Measurements from ENCODE around the gene ZSCAN20. TPM values are rescaled to one million over a fixed set of nuclear protein-coding genes. Genes with fewer than 3 reads are reported as not detected.

The ZSCAN20 gene
- total RNA-seq, 1 experiment from 2014 or later, result 3.9 TPM

DNA sequence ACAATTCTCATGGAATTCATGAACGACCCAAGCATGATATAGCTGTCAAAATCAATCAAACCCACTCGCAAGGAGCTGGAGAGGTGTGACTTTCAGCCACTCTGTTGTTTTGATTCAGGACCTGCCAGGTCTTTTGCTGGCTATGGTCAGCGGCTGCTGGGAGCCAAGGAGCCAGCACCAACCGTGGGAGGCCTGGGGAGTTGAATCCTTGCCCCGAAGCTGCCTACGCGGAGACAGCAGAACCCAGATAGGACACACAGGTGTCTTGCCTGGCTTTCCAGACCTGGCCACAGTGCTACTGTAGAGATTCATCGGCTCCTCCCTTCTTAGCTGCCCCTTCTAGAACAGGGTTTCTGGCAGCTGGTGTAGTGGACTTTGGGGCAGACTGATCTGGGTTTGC, 42.7 kb downstream of the ZSCAN20 start:
- peaks cover 6 to 9% of the 10 kb centered on the region in 2 experiments; a peak in 4 of 5 replicates for H3K9me3 Mint-ChIP-seq
- TF ChIP-seq, protein P1, sequence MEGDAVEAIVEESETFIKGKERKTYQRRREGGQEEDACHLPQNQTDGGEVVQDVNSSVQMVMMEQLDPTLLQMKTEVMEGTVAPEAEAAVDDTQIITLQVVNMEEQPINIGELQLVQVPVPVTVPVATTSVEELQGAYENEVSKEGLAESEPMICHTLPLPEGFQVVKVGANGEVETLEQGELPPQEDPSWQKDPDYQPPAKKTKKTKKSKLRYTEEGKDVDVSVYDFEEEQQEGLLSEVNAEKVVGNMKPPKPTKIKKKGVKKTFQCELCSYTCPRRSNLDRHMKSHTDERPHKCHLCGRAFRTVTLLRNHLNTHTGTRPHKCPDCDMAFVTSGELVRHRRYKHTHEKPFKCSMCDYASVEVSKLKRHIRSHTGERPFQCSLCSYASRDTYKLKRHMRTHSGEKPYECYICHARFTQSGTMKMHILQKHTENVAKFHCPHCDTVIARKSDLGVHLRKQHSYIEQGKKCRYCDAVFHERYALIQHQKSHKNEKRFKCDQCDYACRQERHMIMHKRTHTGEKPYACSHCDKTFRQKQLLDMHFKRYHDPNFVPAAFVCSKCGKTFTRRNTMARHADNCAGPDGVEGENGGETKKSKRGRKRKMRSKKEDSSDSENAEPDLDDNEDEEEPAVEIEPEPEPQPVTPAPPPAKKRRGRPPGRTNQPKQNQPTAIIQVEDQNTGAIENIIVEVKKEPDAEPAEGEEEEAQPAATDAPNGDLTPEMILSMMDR (conservative IDR thresholded peaks at IDR 0.05), result no peak

More for the DNA sequence above, 42.7 kb downstream of the ZSCAN20 start:
- no peaks in the 10 kb centered on the region for H3K79me1 ChIP-seq (ENCODE audit: insufficient read depth, low read depth, low read length, poor library complexity, severe bottlenecking)
- peaks cover 2% of the 10 kb centered on the region; the same call in 1 of the 2 replicates for H3K4me1 ChIP-seq (ENCODE audit: insufficient read depth, low read length)
- H2BK120ac ChIP-seq (ENCODE audit: low read depth, low read length, poor library complexity, severe bottlenecking), result no peak overlapping the region
- H3K4me2 ChIP-seq (ENCODE audit: insufficient read depth, insufficient read length, low read length), result no peak overlapping the region
- no peak overlapping the region for H2AFZ ChIP-seq (ENCODE audit: low read length)
- Mint-ChIP-seq H3K4me1 (peaks cover 13 to 17% of the 10 kb centered on the region in 2 experiments), H3K36me3 (ENCODE audit: insufficient read depth in 1 of 3, low read depth in 3 of 3) (no peaks in the 10 kb centered on the region; a peak in 2 of 7 replicates), H3K27me3 (ENCODE audit: low read depth) (peaks cover 5% of the 10 kb centered on the region; the same call in 1 of the 2 replicates), H3K27ac (no peak overlapping the region; a peak in 1 of 7 replicates), H3K4me3 (no peak overlapping the region)
- no peak overlapping the region for H2BK5ac ChIP-seq (ENCODE audit: insufficient read length, low read length)
- no peak overlapping the region for H3K9ac ChIP-seq (ENCODE audit: extremely low read depth, insufficient read length, low read length)
- H3K23ac ChIP-seq (ENCODE audit: insufficient read length, low read depth, low read length), result no peak overlapping the region
- H3K18ac ChIP-seq (ENCODE audit: insufficient read length, low read depth, low read length), result no peak overlapping the region
- no peak overlapping the region for H3K14ac ChIP-seq (ENCODE audit: insufficient read depth, low read length)
- no peaks in the 10 kb centered on the region for H3K23me2 ChIP-seq (ENCODE audit: insufficient read length, low read depth, low read length, poor library complexity, severe bottlenecking)
- WGBS (ENCODE audit: extremely low coverage, insufficient read length, low lambda C conversion rate), result no CpG with 5 or more reads among the region's 8 CpGs
- no peaks in the 10 kb centered on the region for H3K79me2 ChIP-seq (ENCODE audit: insufficient read depth, low read length)
- no peak overlapping the region for H2AK5ac ChIP-seq (ENCODE audit: insufficient read length, low read length)
- no peaks in the 10 kb centered on the region for H3K27me3 ChIP-seq (ENCODE audit: insufficient read depth, low read length)
- no peak overlapping the region for H3K56ac ChIP-seq (ENCODE audit: insufficient read length, low read depth, low read length)
- no peak overlapping the region for H3T11ph ChIP-seq (ENCODE audit: low read length)
- no peak overlapping the region for H3K4ac ChIP-seq (ENCODE audit: low read depth, low read length)
- no peaks in the 10 kb centered on the region for H4K20me1 ChIP-seq (ENCODE audit: control insufficient read depth, insufficient read depth, insufficient read length)
- no peak overlapping the region for H2BK12ac ChIP-seq (ENCODE audit: insufficient read length, low read depth, low read length)
- no peaks in the 10 kb centered on the region for H3K9me3 ChIP-seq (ENCODE audit: control insufficient read depth, low read depth, low read length)
- H4K5ac ChIP-seq (ENCODE audit: insufficient read length, low read depth, low read length), result no peak overlapping the region
- H4K91ac ChIP-seq (ENCODE audit: insufficient read length, low read depth, low read length), result no peak overlapping the region
- H2BK20ac ChIP-seq (ENCODE audit: low read depth, low read length, poor library complexity, severe bottlenecking), result no peak overlapping the region
- H2BK15ac ChIP-seq (ENCODE audit: low read depth, low read length), result no peak overlapping the region
- no peak overlapping the region for H3K27ac ChIP-seq (ENCODE audit: insufficient read length, low read depth, low read length)
- H4K8ac ChIP-seq (replicated peaks; ENCODE audit: insufficient read length, low read depth, low read length), result no peak overlapping the region
- no peak for DNase-seq
